GM12878 (cell line): ENCODE data around the gene ZWILCH. TPM values are rescaled to one million over a fixed set of nuclear protein-coding genes. Genes with fewer than 3 reads are reported as not detected.

ENCODE experiments used
- ATAC-seq: fragments of 200-7000 bp; cut with Tn5 transposase; 3 replicates; pipeline ENCODE4 v1.9.1; 2020; ENCODE audit warnings: mild to moderate bottlenecking, moderate library complexity
- BruUV-seq: library from RNA; stranded (reverse); fragments of 400-500 nt; replicated peaks from 2 replicates; lab custom pipeline; 2021; lab: Mats Ljungman, UMichigan
- CTCF ChIA-PET: fragments of 300-600 bp; sonication (Branson Sonifier 250); formaldehyde crosslinking; extraction: SDS; loops from one replicate; lab custom pipeline; 2021; ENCODE audit warnings: inconsistent platforms; lab: Yijun Ruan, JAX
- POLR2A ChIA-PET: fragments of 350-600 bp; formaldehyde crosslinking; extraction: SDS; loops from one replicate; lab custom pipeline; 2021; ENCODE audit warnings: inconsistent platforms; lab: Charles Lee
- RAD21 ChIA-PET: fragments of 300-600 bp; sonication (Branson Sonifier 250); formaldehyde crosslinking; loops from one replicate; lab custom pipeline; 2023; ENCODE audit warnings: antibody characterized with exemption; ENCODE audit not compliant: unreplicated experiment; lab: Charles Lee
- SMC1A ChIA-PET: fragments of 300-600 bp; sonication (Branson Sonifier 250); formaldehyde crosslinking; loops from one replicate; lab custom pipeline; 2023; ENCODE audit not compliant: unreplicated experiment, uncharacterized antibody; lab: Charles Lee
- DNase-seq: peaks from one replicate; pipeline ENCODE4 v3.0.0-alpha.2; 2011; ENCODE audit warnings: low read depth, low spot score
- FAIRE-seq: peaks from 3 replicates; lab custom pipeline; 2011; peaks lifted over from hg19 to GRCh38; lab: Jason Lieb, UNC
- H2AFZ ChIP-seq: 2 replicates; pipeline ENCODE4 v1.6.0; 2011; ENCODE audit warnings: low read depth, low read length, control low read depth; ENCODE audit not compliant: control insufficient read depth
- H3K27ac ChIP-seq: 2 replicates; pipeline ENCODE4 v1.5.1; 2011; ENCODE audit warnings: control low read depth; ENCODE audit not compliant: control insufficient read depth, insufficient read depth
- H3K27me3 ChIP-seq, 2 experiments: replicated peaks in 1 of 2; 2 replicates each; pipeline versions ENCODE4 v1.6.0 to v1.6.1; 2011; ENCODE audit warnings: low read length in 1 of 2; ENCODE audit not compliant: control insufficient read depth in 2 of 2, insufficient read depth in 2 of 2
- H3K36me3 ChIP-seq, 2 experiments: 2 replicates each; pipeline ENCODE4 v1.5.1; 2011; ENCODE audit warnings: low read length in 1 of 2; ENCODE audit not compliant: control insufficient read depth in 2 of 2, insufficient read depth in 2 of 2
- H3K4me1 ChIP-seq: 2 replicates; pipeline ENCODE4 v1.6.1; 2011; ENCODE audit warnings: mild to moderate bottlenecking, low read length, moderate library complexity, mixed read lengths; ENCODE audit not compliant: control insufficient read depth, insufficient read depth
- H3K4me2 ChIP-seq: 2 replicates; pipeline ENCODE4 v1.6.0; 2011; ENCODE audit warnings: control low read depth; ENCODE audit not compliant: control insufficient read depth, insufficient read depth
- H3K4me3 ChIP-seq: fragments of 200-600 bp; sonication (generic); 2 replicates; pipeline ENCODE4 v1.5.1; 2016
- H3K79me2 ChIP-seq: 2 replicates; pipeline ENCODE4 v1.6.0; 2011; ENCODE audit warnings: low read length; ENCODE audit not compliant: control insufficient read depth, insufficient read depth
- H3K9ac ChIP-seq: 2 replicates; pipeline ENCODE4 v1.8.0; 2011; ENCODE audit warnings: low read length, control low read depth, mixed read lengths; ENCODE audit not compliant: control insufficient read depth, insufficient read depth
- H3K9me3 ChIP-seq: replicated peaks from 3 replicates; pipeline ENCODE4 v1.5.1; 2011; ENCODE audit warnings: mild to moderate bottlenecking, low read length; ENCODE audit not compliant: control insufficient read depth, insufficient read depth
- H4K20me1 ChIP-seq: 2 replicates; pipeline ENCODE4 v1.6.0; 2011; ENCODE audit not compliant: control insufficient read depth, insufficient read depth
- EED ChIP-seq: sonication (generic); IDR thresholded peaks from 2 replicates; pipeline ENCODE4 v1.6.1; 2016; ENCODE audit warnings: antibody characterized with exemption, low read depth
- FOXM1 ChIP-seq: IDR thresholded peaks from 2 replicates; pipeline ENCODE4 v1.6.1; 2012; ENCODE audit warnings: low read depth, mild to moderate bottlenecking, inconsistent platforms, low read length, moderate library complexity
- MYB ChIP-seq: fragments of 150-350 bp; IDR thresholded peaks from 2 replicates; pipeline ENCODE4 v1.6.1; 2014; ENCODE audit warnings: mild to moderate bottlenecking, low read depth, low read length, borderline replicate concordance
- NFXL1 ChIP-seq: fragments of 450-650 bp; IDR thresholded peaks from 2 replicates; pipeline ENCODE4 v1.6.1; 2017; ENCODE audit warnings: antibody characterized with exemption, mild to moderate bottlenecking, borderline replicate concordance
- RBBP5 ChIP-seq: fragments of 200-600 bp; sonication (generic); conservative IDR thresholded peaks from 2 replicates; pipeline ENCODE4 v1.6.1; 2016
- SIX5 ChIP-seq: IDR thresholded peaks from 2 replicates; pipeline ENCODE4 v1.6.1; 2011; ENCODE audit warnings: mild to moderate bottlenecking, low read depth, low read length, moderate library complexity; ENCODE audit not compliant: severe bottlenecking
- SKIL ChIP-seq: fragments of 450-650 bp; IDR thresholded peaks from 2 replicates; pipeline ENCODE4 v1.6.1; 2017; ENCODE audit warnings: mild to moderate bottlenecking, low read depth, inconsistent platforms; ENCODE audit not compliant: poor library complexity, severe bottlenecking
- STAT3 ChIP-seq: IDR thresholded peaks from 2 replicates; pipeline ENCODE4 v1.6.1; 2011; ENCODE audit warnings: low read depth, low read length, improper control_type of control experiment
- ZBTB4 ChIP-seq: fragments of 450-650 bp; formaldehyde crosslinking; IDR thresholded peaks from 2 replicates; pipeline ENCODE4 v1.4.0; 2022; ENCODE audit warnings: mild to moderate bottlenecking, moderate library complexity
- ZNF207 ChIP-seq: fragments of 450-650 bp; IDR thresholded peaks from 2 replicates; pipeline ENCODE4 v1.6.1; 2014; ENCODE audit warnings: antibody characterized with exemption, mild to moderate bottlenecking, borderline replicate concordance
- WGBS: methylation state at CpG from one replicate; pipeline ENCODE4 v1.1.6; 2016; ENCODE audit warnings: low lambda C conversion rate; ENCODE audit not compliant: insufficient replicate concordance, insufficient coverage; ENCODE audit errors: missing lambda C conversion rate; 5-methylcytosine and 5-hydroxymethylcytosine counted together
- in situ Hi-C: fragments of 300-500 bp; cut with MboI; formaldehyde crosslinking; loops from 9 replicates; pipeline ENCODE4 v1.14.3; 2018; ENCODE audit warnings: mixed read lengths
- intact Hi-C: fragments of 100-400 bp; cut with micrococcal nuclease; formaldehyde crosslinking; loops from one replicate; pipeline ENCODE4 v1.14.2; 2022; ENCODE audit not compliant: unreplicated experiment
- polyA plus RNA-seq, 11 experiments: library from polyadenylated mRNA; depleted of rRNA in 4 of 11; unstranded in 6 of 11; stranded (reverse) in 5 of 11; fragments of >200 nt; fragmentation: Nextera tagmentation in 4 of 11; fragmentation: Illumina TruSeq in 1 of 11; extraction: Ambion mirVana in 4 of 11; extraction: Trizol in 1 of 11; gene quantifications; 1 replicate in 1 of 11; 2 replicates in 10 of 11; pipeline versions ENCODE4 v1.2.1 to v1.2.3, GENCODE V29; 2011 to 2016; ENCODE audit warnings: inconsistent platforms in 2 of 11, missing spikeins in 2 of 11, low read depth in 1 of 11
- total RNA-seq, 4 experiments: library from RNA; depleted of rRNA in 3 of 4; stranded (reverse); fragments of >200 nt in 3 of 4; fragmentation: Illumina TruSeq in 1 of 4; extraction: Trizol in 1 of 4; gene quantifications; 2 replicates each; pipeline versions ENCODE4 v1.2.1 to v1.2.3, GENCODE V29; 2013 to 2021

Gene ZWILCH
- total and polyA plus RNA-seq, 10 of the 15 experiments (the other 5 are each of a cell fraction or from before 2014, with no cell fraction given), result 15.6 to 73.9 (median 32.4) TPM

GRCh38 chr15:66569461-66570137, 64.5 kb downstream of the ZWILCH start:
- TF ChIP-seq RBBP5, result no peak
- no peak for TF ChIP-seq EED
- TF ChIP-seq SIX5, result no peak
- TF ChIP-seq SKIL, result no peak
- no peak for TF ChIP-seq ZNF207
- TF ChIP-seq MYB, result no peak
- TF ChIP-seq NFXL1, result no peak
- no peak for TF ChIP-seq STAT3
- TF ChIP-seq FOXM1, result no peak
- no peak for TF ChIP-seq ZBTB4 (CRISPR knock-in tag)
- DNase-seq (no peak), FAIRE-seq (no peak), ATAC-seq (no peak)
- Histone ChIP-seq H3K9ac (no peak overlapping the region), H3K9me3 (no peaks in the 10 kb centered on the region), H3K4me3 (no peak overlapping the region), H3K4me1 (0 out of 2 replicates have a peak, but pooled peaks cover 4% of the 10 kb centered on the region), H2AFZ (no peak overlapping the region), H3K36me3 (no peaks in the 10 kb centered on the region), H3K4me2 (no peak overlapping the region), H3K27me3 (no peaks in the 10 kb centered on the region), H3K79me2 (no peaks in the 10 kb centered on the region), H4K20me1 (no peaks in the 10 kb centered on the region), H3K27ac (no peak overlapping the region)
- POLR2A ChIA-PET, result no interaction called here
- intact Hi-C loops (no loop called here), in situ Hi-C loops (no loop called here)
- RAD21 ChIA-PET, result no interaction called here
- WGBS, result 52% methylated on average over 9 of the region's 9 CpGs
- SMC1A ChIA-PET, result no interaction called here
- CTCF ChIA-PET, result no interaction called here
- BruUV-seq, result no TSS peak
